ENCODE measurements around the gene CPNE5.

DNA sequence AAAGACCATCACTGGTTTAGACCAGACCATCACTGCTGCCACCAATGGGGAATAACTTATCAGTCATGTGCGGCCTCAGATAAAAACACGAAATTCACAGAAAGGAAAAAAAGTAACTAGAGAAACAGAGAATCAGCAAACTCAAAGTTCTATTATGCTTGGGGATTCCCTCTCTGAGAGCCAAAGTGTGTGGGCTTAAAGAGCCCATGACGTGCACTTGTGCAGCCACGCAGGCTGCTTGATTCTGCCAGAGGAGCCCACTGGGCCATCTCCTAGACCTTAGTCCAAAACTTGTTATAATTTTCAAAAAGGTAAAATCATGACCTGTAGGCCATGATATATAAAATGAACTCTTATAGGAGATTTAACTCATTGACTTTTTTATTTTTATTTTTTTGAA is 126.4 kb downstream of the CPNE5 start:
- TF ChIP-seq, protein P1, sequence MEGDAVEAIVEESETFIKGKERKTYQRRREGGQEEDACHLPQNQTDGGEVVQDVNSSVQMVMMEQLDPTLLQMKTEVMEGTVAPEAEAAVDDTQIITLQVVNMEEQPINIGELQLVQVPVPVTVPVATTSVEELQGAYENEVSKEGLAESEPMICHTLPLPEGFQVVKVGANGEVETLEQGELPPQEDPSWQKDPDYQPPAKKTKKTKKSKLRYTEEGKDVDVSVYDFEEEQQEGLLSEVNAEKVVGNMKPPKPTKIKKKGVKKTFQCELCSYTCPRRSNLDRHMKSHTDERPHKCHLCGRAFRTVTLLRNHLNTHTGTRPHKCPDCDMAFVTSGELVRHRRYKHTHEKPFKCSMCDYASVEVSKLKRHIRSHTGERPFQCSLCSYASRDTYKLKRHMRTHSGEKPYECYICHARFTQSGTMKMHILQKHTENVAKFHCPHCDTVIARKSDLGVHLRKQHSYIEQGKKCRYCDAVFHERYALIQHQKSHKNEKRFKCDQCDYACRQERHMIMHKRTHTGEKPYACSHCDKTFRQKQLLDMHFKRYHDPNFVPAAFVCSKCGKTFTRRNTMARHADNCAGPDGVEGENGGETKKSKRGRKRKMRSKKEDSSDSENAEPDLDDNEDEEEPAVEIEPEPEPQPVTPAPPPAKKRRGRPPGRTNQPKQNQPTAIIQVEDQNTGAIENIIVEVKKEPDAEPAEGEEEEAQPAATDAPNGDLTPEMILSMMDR (IDR thresholded peaks at IDR 0.05), result no peak
- TF ChIP-seq SIN3A (IDR thresholded peaks at IDR 0.05; ENCODE audit: borderline replicate concordance, insufficient read depth, low read depth, low read length) (no peak), POLR2AphosphoS5 (IDR thresholded peaks at IDR 0.05; ENCODE audit: low read depth, low read length) (no peak)

Measured in Panc1 (cell line).